ENCODE data around the gene TMEM82.

The TMEM82 gene

DNA sequence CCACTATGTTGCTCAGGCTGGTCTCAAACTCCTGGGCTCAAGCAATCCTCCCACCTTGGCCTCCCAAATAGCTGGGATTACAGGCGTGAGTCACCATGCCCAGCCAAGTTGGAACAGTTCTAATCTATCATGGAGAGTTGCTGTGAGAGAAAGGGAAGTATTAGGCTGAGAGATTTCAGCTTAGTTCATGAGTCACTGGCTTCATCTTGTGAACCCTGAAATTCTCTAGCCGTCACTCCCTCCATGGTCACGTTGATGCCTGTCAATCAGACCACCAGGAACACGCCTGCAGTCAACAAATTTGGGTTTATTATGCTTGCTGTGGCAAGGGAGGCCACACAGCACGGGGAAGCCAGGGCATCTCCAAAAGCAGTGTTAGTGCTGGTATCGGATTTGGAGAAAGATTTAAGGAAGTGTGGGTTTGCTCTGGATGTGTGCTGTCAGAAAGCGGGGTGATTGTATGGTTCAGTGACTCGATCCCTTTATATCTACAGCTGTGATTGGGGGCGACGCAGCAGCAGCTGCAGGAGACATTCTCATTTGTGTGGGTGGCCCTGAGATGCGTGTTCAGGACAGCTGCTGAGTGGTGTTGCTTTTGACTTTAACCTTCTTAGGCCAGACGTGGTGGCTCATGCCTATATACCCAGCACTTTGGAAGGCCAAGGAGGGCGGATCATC is 46.5 kb downstream of the TMEM82 start:
- no peak for DNase-seq (ENCODE audit: low read depth)

DNA sequence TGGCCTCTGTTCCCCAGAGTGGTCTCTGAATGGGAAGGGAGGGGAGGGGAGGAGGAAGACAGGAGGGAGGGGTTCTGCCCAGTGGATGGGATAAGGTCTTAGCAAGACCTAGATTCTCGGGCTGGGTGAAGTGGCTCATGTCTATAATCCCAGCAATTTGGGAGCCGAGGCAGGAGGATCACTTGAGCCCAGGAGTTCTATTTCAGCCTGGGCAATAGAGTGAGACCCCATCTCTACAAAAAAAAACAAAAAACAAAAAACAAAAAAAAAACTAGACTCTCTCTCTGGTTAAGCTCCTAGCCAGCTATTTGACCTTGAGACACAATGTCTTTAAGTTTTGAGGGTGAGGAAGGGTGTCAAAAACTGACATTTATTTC is 53.8 kb downstream of the TMEM82 start:
- no peak for DNase-seq (ENCODE audit: low read depth)

Data from activated T-helper 1 cell treated with Interleukin-2 at 50 U/mL for 16 hours (primary cell).